A673 (cell line): ENCODE measurements around the gene BLOC1S5. TPM values are rescaled to one million over a fixed set of nuclear protein-coding genes. Genes with fewer than 3 reads are reported as not detected.

ENCODE experiments used
- BruUV-seq: library from RNA; stranded (reverse); fragments of 400-500 nt; replicated peaks from 2 replicates; lab custom pipeline; 2021; lab: Mats Ljungman, UMichigan
- CTCF ChIA-PET: fragments of 300-600 bp; sonication (Branson Sonifier 250); formaldehyde crosslinking; loops from one replicate; lab custom pipeline; 2022; ENCODE audit warnings: antibody characterized with exemption; lab: Charles Lee
- POLR2A ChIA-PET: fragments of 300-600 bp; sonication (Branson Sonifier 250); formaldehyde crosslinking; loops from one replicate; lab custom pipeline; 2022; ENCODE audit warnings: antibody characterized with exemption; ENCODE audit not compliant: low non-redundant PET; lab: Charles Lee
- DNase-seq: peaks from one replicate; pipeline ENCODE4 v3.0.0-alpha.2; 2015; ENCODE audit warnings: low spot score
- H3K27ac ChIP-seq: fragments of 200-600 bp; sonication (generic); 2 replicates; pipeline ENCODE4 v1.5.1; 2016; ENCODE audit warnings: mixed run types, low read depth, mild to moderate bottlenecking, mixed read lengths, antibody characterized with exemption, low read length; ENCODE audit not compliant: poor library complexity, severe bottlenecking
- H3K27me3 ChIP-seq: fragments of 200-600 bp; sonication (generic); replicated peaks from 2 replicates; pipeline ENCODE4 v1.6.1; 2017; ENCODE audit warnings: mixed run types, low read depth, mild to moderate bottlenecking, mixed read lengths, antibody characterized with exemption, low read length; ENCODE audit not compliant: insufficient read depth, poor library complexity
- H3K36me3 ChIP-seq: fragments of 200-600 bp; sonication (generic); 2 replicates; pipeline ENCODE4 v1.6.1; 2016; ENCODE audit warnings: mixed run types, mild to moderate bottlenecking, mixed read lengths, antibody characterized with exemption, low read length; ENCODE audit not compliant: insufficient read depth, poor library complexity, severe bottlenecking
- H3K4me1 ChIP-seq: fragments of 200-600 bp; sonication (generic); 2 replicates; pipeline ENCODE4 v1.6.1; 2017; ENCODE audit warnings: mixed run types, mild to moderate bottlenecking, mixed read lengths, antibody characterized with exemption, low read length; ENCODE audit not compliant: insufficient read depth, poor library complexity, severe bottlenecking
- H3K4me3 ChIP-seq: fragments of 200-600 bp; sonication (generic); 2 replicates; pipeline ENCODE4 v1.5.1; 2016; ENCODE audit warnings: low read depth, mixed run types, mild to moderate bottlenecking, mixed read lengths, low read length; ENCODE audit not compliant: poor library complexity, severe bottlenecking
- H3K9me3 ChIP-seq: fragments of 200-600 bp; sonication (generic); 2 replicates; pipeline ENCODE4 v1.6.1; 2016; ENCODE audit warnings: mixed run types, low read depth, mild to moderate bottlenecking, mixed read lengths, antibody characterized with exemption, low read length; ENCODE audit not compliant: poor library complexity, severe bottlenecking
- EZH2 ChIP-seq: fragments of 200-600 bp; sonication (generic); IDR thresholded peaks from 2 replicates; pipeline ENCODE4 v1.6.1; 2017; ENCODE audit warnings: borderline replicate concordance, low read depth, mild to moderate bottlenecking, mixed read lengths, antibody characterized with exemption, low read length; ENCODE audit not compliant: poor library complexity, severe bottlenecking
- intact Hi-C: fragments of 100-400 bp; cut with micrococcal nuclease; formaldehyde crosslinking; loops from one replicate; pipeline ENCODE4 v1.10.0; 2022; ENCODE audit not compliant: unreplicated experiment
- total RNA-seq: library from RNA; stranded (reverse); gene quantifications from 2 replicates; pipeline ENCODE4 v1.2.3, GENCODE V29; 2021
- TF ChIP-seq, protein P1 (sequence below): fragments of 300-800, 200-600 bp; sonication (generic); conservative IDR thresholded peaks from 2 replicates; pipeline ENCODE4 v1.5.1; 2017; ENCODE audit warnings: low read depth, mild to moderate bottlenecking, antibody characterized with exemption, low read length, moderate library complexity, mixed read lengths

Gene BLOC1S5
- total RNA-seq, 1 experiment from 2014 or later, result 21.8 TPM

GRCh38 chr6:8087870-8088754, 23.9 kb upstream of the BLOC1S5 start:
- CTCF ChIA-PET, result no interaction called here

DNA sequence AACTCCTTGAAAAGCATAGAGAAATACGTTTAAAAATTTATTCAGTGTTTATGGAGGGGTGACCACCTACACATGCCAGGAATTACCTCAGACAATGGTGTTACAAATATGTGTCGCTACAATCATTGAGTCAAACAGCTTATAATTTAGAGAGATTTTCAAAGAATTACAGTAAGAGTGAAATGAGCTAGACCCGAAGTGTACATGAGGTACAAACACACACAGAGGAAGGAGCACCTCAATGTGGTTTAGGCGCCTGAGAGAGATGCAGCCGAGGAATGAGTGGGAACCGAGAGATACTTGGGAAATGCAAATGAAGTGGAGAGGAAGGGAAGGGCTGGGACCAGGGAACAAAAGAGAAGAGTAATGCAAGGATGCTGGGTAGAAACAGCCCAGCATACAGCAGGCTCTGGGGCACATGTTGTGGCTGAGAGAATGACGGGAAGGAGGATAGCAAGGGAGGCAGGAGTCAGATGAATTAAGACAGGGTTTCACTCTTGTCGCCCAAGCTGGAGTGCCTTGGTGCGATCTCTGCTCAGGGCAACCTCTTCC, 22.6 kb upstream of the BLOC1S5 start:
- TF ChIP-seq, protein P1, sequence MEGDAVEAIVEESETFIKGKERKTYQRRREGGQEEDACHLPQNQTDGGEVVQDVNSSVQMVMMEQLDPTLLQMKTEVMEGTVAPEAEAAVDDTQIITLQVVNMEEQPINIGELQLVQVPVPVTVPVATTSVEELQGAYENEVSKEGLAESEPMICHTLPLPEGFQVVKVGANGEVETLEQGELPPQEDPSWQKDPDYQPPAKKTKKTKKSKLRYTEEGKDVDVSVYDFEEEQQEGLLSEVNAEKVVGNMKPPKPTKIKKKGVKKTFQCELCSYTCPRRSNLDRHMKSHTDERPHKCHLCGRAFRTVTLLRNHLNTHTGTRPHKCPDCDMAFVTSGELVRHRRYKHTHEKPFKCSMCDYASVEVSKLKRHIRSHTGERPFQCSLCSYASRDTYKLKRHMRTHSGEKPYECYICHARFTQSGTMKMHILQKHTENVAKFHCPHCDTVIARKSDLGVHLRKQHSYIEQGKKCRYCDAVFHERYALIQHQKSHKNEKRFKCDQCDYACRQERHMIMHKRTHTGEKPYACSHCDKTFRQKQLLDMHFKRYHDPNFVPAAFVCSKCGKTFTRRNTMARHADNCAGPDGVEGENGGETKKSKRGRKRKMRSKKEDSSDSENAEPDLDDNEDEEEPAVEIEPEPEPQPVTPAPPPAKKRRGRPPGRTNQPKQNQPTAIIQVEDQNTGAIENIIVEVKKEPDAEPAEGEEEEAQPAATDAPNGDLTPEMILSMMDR, result no peak
- TF ChIP-seq EZH2, result no peak
- peak overlapping the region; percentile 31 for H3K27ac ChIP-seq
- H3K27me3 ChIP-seq, result no peaks in the 10 kb centered on the region
- peaks cover 53% of the 10 kb centered on the region for H3K36me3 ChIP-seq
- no TSS peak for BruUV-seq
- CTCF ChIA-PET, result no interaction called here
- no peak overlapping the region for H3K4me3 ChIP-seq
- peaks cover 15% of the 10 kb centered on the region for H3K9me3 ChIP-seq
- intact Hi-C loops, result no loop called here
- no peak for DNase-seq
- peaks cover 40% of the 10 kb centered on the region for H3K4me1 ChIP-seq
- POLR2A ChIA-PET, result interaction anchor here (0.6 to 0.7 kb wide), 2 partner anchors 116 to 363 kb away, joined by 3 to 12 read pairs; no protein-coding TSS in a partner anchor

More at GRCh38 chr6:8087870-8088754, 23.9 kb upstream of the BLOC1S5 start:
- Histone ChIP-seq H3K36me3 (peaks cover 62% of the 10 kb centered on the region), H3K9me3 (peaks cover 15% of the 10 kb centered on the region), H3K4me1 (peaks cover 32% of the 10 kb centered on the region), H3K4me3 (no peak overlapping the region), H3K27me3 (no peaks in the 10 kb centered on the region), H3K27ac (no peak overlapping the region)
- BruUV-seq, result no TSS peak
- POLR2A ChIA-PET, result no interaction called here
- no peak for DNase-seq
- no peak for TF ChIP-seq EZH2
- TF ChIP-seq, protein P1, result no peak
- intact Hi-C loops, result no loop called here

DNA sequence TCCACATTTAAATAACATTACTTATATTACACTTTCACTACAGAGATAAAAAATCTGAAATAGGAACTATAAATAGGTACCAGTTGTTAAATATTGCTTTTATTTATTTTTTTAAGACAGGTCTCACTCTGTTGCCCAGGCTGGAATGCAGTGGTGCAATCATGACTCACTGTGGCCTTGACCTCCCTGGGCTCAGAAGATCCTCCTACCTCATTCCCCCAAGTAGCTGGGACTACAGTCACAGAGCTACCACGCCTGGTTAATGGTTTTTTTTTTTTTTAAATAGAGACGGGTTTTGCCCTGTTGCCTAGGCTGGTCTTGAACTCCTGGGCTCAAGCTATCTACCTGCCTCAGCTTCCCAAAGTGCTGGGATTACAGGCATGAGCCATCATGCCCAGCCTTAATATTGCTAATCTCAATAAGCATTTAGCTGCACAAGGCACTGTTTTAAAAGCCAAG, 20.9 kb upstream of the BLOC1S5 start:
- BruUV-seq, result no TSS peak
- peak overlapping the region; percentile 0 for H3K27ac ChIP-seq
- TF ChIP-seq, protein P1, result no peak
- no peak for TF ChIP-seq EZH2
- peaks cover 7% of the 10 kb centered on the region for H3K9me3 ChIP-seq
- no peaks in the 10 kb centered on the region for H3K27me3 ChIP-seq
- peaks cover 50% of the 10 kb centered on the region for H3K4me1 ChIP-seq
- H3K36me3 ChIP-seq, result peaks cover 43% of the 10 kb centered on the region
- intact Hi-C loops, result no loop called here
- H3K4me3 ChIP-seq, result no peak overlapping the region
- ChIA-PET CTCF (no interaction called here), POLR2A (no interaction called here)
- DNase-seq, result no peak
